GM12878 (cell line): Measurements from ENCODE around the gene ERN2.

ENCODE experiments used
- BHLHE40 ChIP-seq, 2 experiments: fragments of 450-650 bp in 1 of 2; IDR thresholded peaks; 2 replicates each; pipeline ENCODE4 v1.6.1; 2011 to 2017; ENCODE audit warnings: low read depth in 2 of 2, borderline replicate concordance in 1 of 2, improper control_type of control experiment in 1 of 2, low read length in 1 of 2, mild to moderate bottlenecking in 1 of 2
- BRCA1 ChIP-seq: IDR thresholded peaks from 2 replicates; pipeline ENCODE4 v1.6.1; 2011; ENCODE audit warnings: low read depth, low read length, improper control_type of control experiment
- EP300 ChIP-seq, 2 experiments: fragments of 150-350 bp in 1 of 2; IDR thresholded peaks; 2 replicates each; pipeline ENCODE4 v1.6.1; 2011 to 2012; ENCODE audit warnings: low read depth in 2 of 2, low read length in 2 of 2, borderline replicate concordance in 1 of 2, improper control_type of control experiment in 1 of 2, inconsistent platforms in 1 of 2; ENCODE audit not compliant: control insufficient read depth in 1 of 2
- EZH2 ChIP-seq: IDR thresholded peaks from 2 replicates; pipeline ENCODE4 v1.6.1; 2012; ENCODE audit warnings: low read depth, mild to moderate bottlenecking, control low read depth, inconsistent platforms, low read length, borderline replicate concordance; ENCODE audit not compliant: control insufficient read depth
- MYC ChIP-seq: IDR thresholded peaks from 2 replicates; pipeline ENCODE4 v1.6.1; 2011; ENCODE audit warnings: mild to moderate bottlenecking, low read length, moderate library complexity, inconsistent platforms; ENCODE audit not compliant: insufficient read depth, insufficient replicate concordance, insufficient read length, severe bottlenecking
- RFX5 ChIP-seq: IDR thresholded peaks from 2 replicates; pipeline ENCODE4 v1.6.1; 2011; ENCODE audit warnings: low read depth, low read length, improper control_type of control experiment
- SP1 ChIP-seq: IDR thresholded peaks from one replicate; pipeline ENCODE4 v1.6.1; 2011; ENCODE audit warnings: low read depth, low read length
- SPI1 ChIP-seq: IDR thresholded peaks from 2 replicates; pipeline ENCODE4 v1.6.1; 2011; ENCODE audit warnings: low read depth, mild to moderate bottlenecking, low read length, moderate library complexity, borderline replicate concordance; ENCODE audit not compliant: insufficient read depth
- SUZ12 ChIP-seq: fragments of 200-600 bp; sonication (generic); IDR thresholded peaks from one replicate; pipeline ENCODE4 v1.6.1; 2018; ENCODE audit warnings: antibody characterized with exemption, mild to moderate bottlenecking; ENCODE audit not compliant: unreplicated experiment
- ZNF274 ChIP-seq: IDR thresholded peaks from one replicate; pipeline ENCODE4 v1.8.0; 2011; ENCODE audit not compliant: insufficient read length, insufficient read depth
- ZNF622 ChIP-seq: fragments of 450-650 bp; IDR thresholded peaks from 2 replicates; pipeline ENCODE4 v1.6.1; 2017; ENCODE audit warnings: mild to moderate bottlenecking, inconsistent platforms
- TF ChIP-seq, protein P1 (sequence below), 3 experiments: IDR thresholded peaks in 2 of 3; conservative IDR thresholded peaks in 1 of 3; 2 replicates each; pipeline ENCODE4 v1.5.1; 2011; ENCODE audit warnings: low read depth in 3 of 3, low read length in 3 of 3, mild to moderate bottlenecking in 3 of 3, control low read depth in 2 of 3, moderate library complexity in 2 of 3, inconsistent platforms in 1 of 3, mixed read lengths in 1 of 3; ENCODE audit not compliant: control insufficient read depth in 2 of 3, insufficient read depth in 1 of 3; ENCODE audit errors: extremely low read depth in 1 of 3
- TF ChIP-seq, protein P2 (sequence below): fragments of 450-650 bp; IDR thresholded peaks from 2 replicates; pipeline ENCODE4 v1.6.1; 2017; ENCODE audit warnings: mild to moderate bottlenecking, moderate library complexity
- TF ChIP-seq, protein P3 (sequence below): IDR thresholded peaks from 2 replicates; pipeline ENCODE4 v1.6.1; 2012; ENCODE audit warnings: low read length, inconsistent platforms

DNA sequence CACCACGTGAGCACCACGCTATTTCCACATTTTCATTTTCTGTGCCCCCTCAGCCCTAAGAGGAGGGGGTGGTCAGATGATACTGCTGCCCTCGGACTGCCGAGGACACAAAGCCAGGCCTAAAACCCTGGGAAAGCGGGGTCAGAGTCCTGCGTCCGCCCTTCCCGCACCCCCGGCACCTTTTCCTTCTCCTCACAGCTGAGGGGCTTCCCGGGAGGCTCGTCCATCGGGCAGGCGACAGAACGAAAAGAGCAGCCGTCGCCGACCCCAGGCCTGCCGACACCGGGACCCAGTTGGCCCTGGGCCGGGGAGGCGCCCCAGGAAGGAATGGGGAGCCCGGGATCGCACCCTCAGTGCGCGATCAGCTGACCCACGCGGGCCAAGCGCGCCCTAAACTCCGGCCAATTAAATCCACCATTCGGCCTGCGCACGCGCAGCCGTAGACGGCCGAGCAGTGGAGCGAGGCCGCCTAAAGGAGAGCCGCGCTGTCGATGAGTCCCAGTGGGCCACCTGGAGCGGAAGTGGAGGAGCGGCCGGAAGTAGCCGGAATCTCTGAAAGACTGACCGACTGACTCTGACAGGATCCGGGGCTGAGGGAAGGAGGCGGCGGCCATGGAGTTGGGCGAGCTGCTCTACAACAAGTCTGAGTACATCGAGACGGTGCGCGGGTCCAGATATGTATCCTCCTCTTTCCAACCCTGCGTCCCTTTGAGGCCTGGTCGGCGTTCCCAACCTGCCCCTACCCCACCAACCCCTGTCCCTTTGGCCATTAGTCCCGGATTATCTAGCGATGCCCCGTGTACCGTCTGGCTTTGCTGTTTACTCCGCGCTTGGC lies 71.9 kb downstream of the ERN2 start, which contains the start of the genes DCTN5 and PALB2:
- TF ChIP-seq, protein P1, sequence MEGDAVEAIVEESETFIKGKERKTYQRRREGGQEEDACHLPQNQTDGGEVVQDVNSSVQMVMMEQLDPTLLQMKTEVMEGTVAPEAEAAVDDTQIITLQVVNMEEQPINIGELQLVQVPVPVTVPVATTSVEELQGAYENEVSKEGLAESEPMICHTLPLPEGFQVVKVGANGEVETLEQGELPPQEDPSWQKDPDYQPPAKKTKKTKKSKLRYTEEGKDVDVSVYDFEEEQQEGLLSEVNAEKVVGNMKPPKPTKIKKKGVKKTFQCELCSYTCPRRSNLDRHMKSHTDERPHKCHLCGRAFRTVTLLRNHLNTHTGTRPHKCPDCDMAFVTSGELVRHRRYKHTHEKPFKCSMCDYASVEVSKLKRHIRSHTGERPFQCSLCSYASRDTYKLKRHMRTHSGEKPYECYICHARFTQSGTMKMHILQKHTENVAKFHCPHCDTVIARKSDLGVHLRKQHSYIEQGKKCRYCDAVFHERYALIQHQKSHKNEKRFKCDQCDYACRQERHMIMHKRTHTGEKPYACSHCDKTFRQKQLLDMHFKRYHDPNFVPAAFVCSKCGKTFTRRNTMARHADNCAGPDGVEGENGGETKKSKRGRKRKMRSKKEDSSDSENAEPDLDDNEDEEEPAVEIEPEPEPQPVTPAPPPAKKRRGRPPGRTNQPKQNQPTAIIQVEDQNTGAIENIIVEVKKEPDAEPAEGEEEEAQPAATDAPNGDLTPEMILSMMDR (IDR thresholded peaks at IDR 0.05 in 2 of 3, conservative IDR thresholded peaks at IDR 0.05 in 1 of 3; ENCODE audit: control insufficient read depth in 2 of 3, extremely low read depth in 1 of 3, insufficient read depth in 1 of 3, low read depth in 3 of 3, low read length in 3 of 3): no peak
- no peak for TF ChIP-seq BRCA1
- TF ChIP-seq SUZ12: no peak
- no peak for TF ChIP-seq MYC
- TF ChIP-seq, protein P2, sequence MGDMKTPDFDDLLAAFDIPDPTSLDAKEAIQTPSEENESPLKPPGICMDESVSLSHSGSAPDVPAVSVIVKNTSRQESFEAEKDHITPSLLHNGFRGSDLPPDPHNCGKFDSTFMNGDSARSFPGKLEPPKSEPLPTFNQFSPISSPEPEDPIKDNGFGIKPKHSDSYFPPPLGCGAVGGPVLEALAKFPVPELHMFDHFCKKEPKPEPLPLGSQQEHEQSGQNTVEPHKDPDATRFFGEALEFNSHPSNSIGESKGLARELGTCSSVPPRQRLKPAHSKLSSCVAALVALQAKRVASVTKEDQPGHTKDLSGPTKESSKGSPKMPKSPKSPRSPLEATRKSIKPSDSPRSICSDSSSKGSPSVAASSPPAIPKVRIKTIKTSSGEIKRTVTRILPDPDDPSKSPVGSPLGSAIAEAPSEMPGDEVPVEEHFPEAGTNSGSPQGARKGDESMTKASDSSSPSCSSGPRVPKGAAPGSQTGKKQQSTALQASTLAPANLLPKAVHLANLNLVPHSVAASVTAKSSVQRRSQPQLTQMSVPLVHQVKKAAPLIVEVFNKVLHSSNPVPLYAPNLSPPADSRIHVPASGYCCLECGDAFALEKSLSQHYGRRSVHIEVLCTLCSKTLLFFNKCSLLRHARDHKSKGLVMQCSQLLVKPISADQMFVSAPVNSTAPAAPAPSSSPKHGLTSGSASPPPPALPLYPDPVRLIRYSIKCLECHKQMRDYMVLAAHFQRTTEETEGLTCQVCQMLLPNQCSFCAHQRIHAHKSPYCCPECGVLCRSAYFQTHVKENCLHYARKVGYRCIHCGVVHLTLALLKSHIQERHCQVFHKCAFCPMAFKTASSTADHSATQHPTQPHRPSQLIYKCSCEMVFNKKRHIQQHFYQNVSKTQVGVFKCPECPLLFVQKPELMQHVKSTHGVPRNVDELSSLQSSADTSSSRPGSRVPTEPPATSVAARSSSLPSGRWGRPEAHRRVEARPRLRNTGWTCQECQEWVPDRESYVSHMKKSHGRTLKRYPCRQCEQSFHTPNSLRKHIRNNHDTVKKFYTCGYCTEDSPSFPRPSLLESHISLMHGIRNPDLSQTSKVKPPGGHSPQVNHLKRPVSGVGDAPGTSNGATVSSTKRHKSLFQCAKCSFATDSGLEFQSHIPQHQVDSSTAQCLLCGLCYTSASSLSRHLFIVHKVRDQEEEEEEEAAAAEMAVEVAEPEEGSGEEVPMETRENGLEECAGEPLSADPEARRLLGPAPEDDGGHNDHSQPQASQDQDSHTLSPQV: no peak
- TF ChIP-seq SPI1: peak; percentile 78; the same call in 1 of the 2 replicates
- no peak for TF ChIP-seq EP300 (IDR thresholded peaks at IDR 0.05; ENCODE audit: borderline replicate concordance in 1 of 2, control insufficient read depth in 1 of 2, low read depth in 2 of 2, low read length in 2 of 2)
- TF ChIP-seq, protein P3, sequence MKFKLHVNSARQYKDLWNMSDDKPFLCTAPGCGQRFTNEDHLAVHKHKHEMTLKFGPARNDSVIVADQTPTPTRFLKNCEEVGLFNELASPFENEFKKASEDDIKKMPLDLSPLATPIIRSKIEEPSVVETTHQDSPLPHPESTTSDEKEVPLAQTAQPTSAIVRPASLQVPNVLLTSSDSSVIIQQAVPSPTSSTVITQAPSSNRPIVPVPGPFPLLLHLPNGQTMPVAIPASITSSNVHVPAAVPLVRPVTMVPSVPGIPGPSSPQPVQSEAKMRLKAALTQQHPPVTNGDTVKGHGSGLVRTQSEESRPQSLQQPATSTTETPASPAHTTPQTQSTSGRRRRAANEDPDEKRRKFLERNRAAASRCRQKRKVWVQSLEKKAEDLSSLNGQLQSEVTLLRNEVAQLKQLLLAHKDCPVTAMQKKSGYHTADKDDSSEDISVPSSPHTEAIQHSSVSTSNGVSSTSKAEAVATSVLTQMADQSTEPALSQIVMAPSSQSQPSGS: no peak
- peak; percentile 68; the same call in 1 of the 2 replicates for TF ChIP-seq RFX5
- no peak for TF ChIP-seq ZNF622
- TF ChIP-seq BHLHE40 (IDR thresholded peaks at IDR 0.05; ENCODE audit: borderline replicate concordance in 1 of 2, low read depth in 2 of 2, low read length in 1 of 2): peak; percentile 89 to 92
- no peak for TF ChIP-seq EZH2
- no peak for TF ChIP-seq ZNF274
- TF ChIP-seq SP1: peak; percentile 85
